ENCODE results near the gene LARP1.

Gene LARP1

GRCh38 chr5:154841273-154841661 is 86.1 kb downstream of the LARP1 start:
- ChIA-PET POLR2A (ENCODE audit: low non-redundant PET) (interaction anchor here (1.2 kb wide), 1 partner anchor 8 kb away, joined by 4 read pairs; no protein-coding TSS in a partner anchor), CTCF (interaction anchor here (0.8 to 1.2 kb wide), 2 partner anchors 8 to 16 kb away, joined by 4 to 6 read pairs; no protein-coding TSS in a partner anchor)
- no peak for TF ChIP-seq CTCF (conservative IDR thresholded peaks at IDR 0.05; ENCODE audit: low read depth)

GRCh38 chr5:154842689-154843530 is 87.7 kb downstream of the LARP1 start:
- ChIA-PET CTCF (no interaction called here), POLR2A (ENCODE audit: low non-redundant PET) (interaction anchor here (0.5 kb wide), 1 partner anchor 16 kb away, joined by 3 read pairs; the partner anchor contains the start of gene CNOT8)
- TF ChIP-seq CTCF (conservative IDR thresholded peaks at IDR 0.05; ENCODE audit: low read depth) = no peak
- no peak for DNase-seq (ENCODE audit: low spot score)
- no peak overlapping the region for H3K27ac ChIP-seq

More at GRCh38 chr5:154841273-154841661, 86.1 kb downstream of the LARP1 start:
- H3K27ac ChIP-seq = peak overlapping the region; percentile 24; the same call in 1 of the 2 replicates
- no peak for DNase-seq (ENCODE audit: low spot score)

- CTCF ChIA-PET = no interaction called here
- POLR2A ChIA-PET (ENCODE audit: low non-redundant PET) = no interaction called here
- no peak overlapping the region for H3K27ac ChIP-seq
- TF ChIP-seq CTCF (conservative IDR thresholded peaks at IDR 0.05; ENCODE audit: low read depth) = no peak
- no peak for DNase-seq (ENCODE audit: low spot score)
Observed at GRCh38 chr5:154844809-154845208, 89.6 kb downstream of the LARP1 start.

- 0 out of 2 replicates have a peak overlapping the region, but pooled peaks have one; percentile 4 for H3K27ac ChIP-seq
- CTCF ChIA-PET = interaction anchor here (0.7 to 1.1 kb wide), 3 partner anchors 8 to 139 kb away, joined by 4 to 6 read pairs (median 5); no protein-coding TSS in a partner anchor
- DNase-seq (ENCODE audit: low spot score) = no peak
- no peak for TF ChIP-seq CTCF (conservative IDR thresholded peaks at IDR 0.05; ENCODE audit: low read depth)
- POLR2A ChIA-PET (ENCODE audit: low non-redundant PET) = interaction anchor here (0.7 kb wide), 1 partner anchor 8 kb away, joined by 4 read pairs; no protein-coding TSS in a partner anchor
Observed at GRCh38 chr5:154849264-154849785, 94.1 kb downstream of the LARP1 start.

- DNase-seq (ENCODE audit: low spot score) = no peak
- CTCF ChIA-PET = interaction anchor here (0.9 kb wide), 1 partner anchor 9 kb away, joined by 6 read pairs; no protein-coding TSS in a partner anchor
Observed at GRCh38 chr5:154849791-154850201, 94.6 kb downstream of the LARP1 start.

More at GRCh38 chr5:154849791-154850201, 94.6 kb downstream of the LARP1 start:
- no peak for TF ChIP-seq CTCF (conservative IDR thresholded peaks at IDR 0.05; ENCODE audit: low read depth)
- POLR2A ChIA-PET (ENCODE audit: low non-redundant PET) = interaction anchor here (0.7 kb wide), 1 partner anchor 9 kb away, joined by 4 read pairs; no protein-coding TSS in a partner anchor
- H3K27ac ChIP-seq = peak overlapping the region; percentile 80
